SK-N-SH (cell line): ENCODE measurements around the gene GRM7.

ENCODE experiments used
- CTCF ChIP-seq: fragments of 200-600 bp; sonication (generic); IDR thresholded peaks from 2 replicates; pipeline ENCODE4 v1.6.1; 2017; ENCODE audit warnings: antibody characterized with exemption, mild to moderate bottlenecking, moderate library complexity
- EP300 ChIP-seq, 2 experiments: IDR thresholded peaks; 2 replicates each; pipeline versions ENCODE4 v1.4.0 to v1.6.1; 2012; ENCODE audit warnings: borderline replicate concordance in 1 of 2, low read depth in 1 of 2, low read length in 1 of 2
- EZH2phosphoT487 ChIP-seq: fragments of 200-600 bp; sonication (generic); IDR thresholded peaks from 2 replicates; pipeline ENCODE4 v1.6.1; 2017; ENCODE audit warnings: low read depth, mixed run types, mild to moderate bottlenecking, antibody characterized with exemption, moderate library complexity, borderline replicate concordance
- FOXM1 ChIP-seq: IDR thresholded peaks from 2 replicates; pipeline ENCODE4 v1.4.0; 2012; ENCODE audit warnings: low read depth, mild to moderate bottlenecking
- GATA2 ChIP-seq: sonication (generic); formaldehyde crosslinking; IDR thresholded peaks from 2 replicates; pipeline ENCODE4 v1.5.0; 2020; ENCODE audit warnings: mild to moderate bottlenecking, missing genetic modification reagents
- PBX3 ChIP-seq: IDR thresholded peaks from 2 replicates; pipeline ENCODE4; 2012
- POLR2AphosphoS5 ChIP-seq: IDR thresholded peaks from 2 replicates; pipeline ENCODE4 v1.6.1; 2012; ENCODE audit warnings: low read depth, low read length
- RAD21 ChIP-seq: IDR thresholded peaks from 2 replicates; pipeline ENCODE4 v1.6.1; 2012; ENCODE audit warnings: mild to moderate bottlenecking, low read length
- RCOR1 ChIP-seq: fragments of 150-350 bp; IDR thresholded peaks from 2 replicates; pipeline ENCODE4 v1.6.1; 2017; ENCODE audit warnings: antibody characterized with exemption, low read length
- REST ChIP-seq: IDR thresholded peaks from 2 replicates; pipeline ENCODE4 v1.6.1; 2012; ENCODE audit warnings: mild to moderate bottlenecking, low read depth, low read length, moderate library complexity
- TEAD4 ChIP-seq: IDR thresholded peaks from 2 replicates; pipeline ENCODE4 v1.4.0; 2012; ENCODE audit warnings: mild to moderate bottlenecking, borderline replicate concordance; ENCODE audit not compliant: insufficient read depth
- USF2 ChIP-seq: fragments of 150-350 bp; IDR thresholded peaks from 2 replicates; pipeline ENCODE4 v1.6.1; 2017; ENCODE audit warnings: antibody characterized with exemption, low read length, low read depth, borderline replicate concordance
- YY1 ChIP-seq: IDR thresholded peaks from 2 replicates; pipeline ENCODE4 v1.4.0; 2012; ENCODE audit warnings: low read depth, mild to moderate bottlenecking
- ZBTB33 ChIP-seq: IDR thresholded peaks from 2 replicates; pipeline ENCODE4 v1.4.0; 2012; ENCODE audit warnings: low read depth, borderline replicate concordance

GRCh38 chr3:7381741-7382140 lies 520.8 kb downstream of the GRM7 start:
- TF ChIP-seq CTCF: no peak
- no peak for TF ChIP-seq YY1
- no peak for TF ChIP-seq PBX3
- no peak for TF ChIP-seq POLR2AphosphoS5
- no peak for TF ChIP-seq RCOR1
- no peak for TF ChIP-seq FOXM1
- no peak for TF ChIP-seq GATA2
- no peak for TF ChIP-seq REST
- TF ChIP-seq EZH2phosphoT487: no peak
- no peak for TF ChIP-seq EP300 (IDR thresholded peaks at IDR 0.05; ENCODE audit: borderline replicate concordance in 1 of 2, low read depth in 1 of 2, low read length in 1 of 2)
- no peak for TF ChIP-seq RAD21
- no peak for TF ChIP-seq TEAD4
- no peak for TF ChIP-seq USF2
- TF ChIP-seq ZBTB33: no peak
